ENCODE results near the gene GALNTL6.

- TF ChIP-seq POLR2AphosphoS5 (IDR thresholded peaks at IDR 0.05; ENCODE audit: low read depth, low read length), result no peak
- TF ChIP-seq TAF1 (IDR thresholded peaks at IDR 0.05; ENCODE audit: low read depth, low read length), result no peak
- no peak for TF ChIP-seq POLR2A (IDR thresholded peaks at IDR 0.05; ENCODE audit: low read depth, low read length)
- TF ChIP-seq SPI1 (IDR thresholded peaks at IDR 0.05; ENCODE audit: low read depth, low read length), result no peak
Observed at GRCh38 chr4:172895699-172896098, 1082.5 kb downstream of the GALNTL6 start.
